Thyroid gland (tissue), 4 donors: ENCODE results near the gene PCAT6.
"Not testable (repeated sequence)": the region's sequence is repeated elsewhere in the genome, so short reads cannot be mapped to it uniquely, and the experiment has no call there.

Experiments used
- POLR2A ChIP-seq, 2 donors: fragments of 450-650 bp; IDR thresholded peaks; one replicate each; pipeline ENCODE4 v1.6.1; 2017; ENCODE audit warnings: antibody characterized with exemption in 2 of 2, mild to moderate bottlenecking in 2 of 2, moderate library complexity in 1 of 2
- TF ChIP-seq, protein P1 (sequence below), 6 experiments: fragments of 200-600 bp in 3 of 6; fragments of 450-650 bp in 3 of 6; sonication (generic) in 3 of 6; IDR thresholded peaks; one replicate each; pipeline ENCODE4 v1.5.1; 2016 to 2019; ENCODE audit warnings: antibody characterized with exemption in 6 of 6, mild to moderate bottlenecking in 2 of 6, inconsistent platforms in 1 of 6, moderate library complexity in 1 of 6

DNA sequence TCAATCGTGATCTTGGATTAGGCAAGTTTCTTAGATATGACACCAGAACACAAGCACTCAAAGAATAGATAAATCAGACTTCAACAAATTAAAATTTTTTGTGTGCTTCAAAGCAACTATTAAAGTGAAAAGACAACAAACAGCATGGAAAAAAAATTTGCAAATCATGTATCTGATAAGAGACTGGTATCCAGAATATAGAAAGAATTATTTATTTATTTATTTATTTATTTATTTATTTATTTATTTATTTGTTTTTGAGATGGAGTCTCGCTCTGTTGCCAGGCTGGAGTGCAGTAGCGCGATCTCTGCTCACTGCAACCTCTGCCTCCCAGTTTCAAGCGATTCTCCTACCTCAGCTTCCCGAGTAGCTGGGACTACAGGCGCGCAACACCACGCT lies 18.5 kb downstream of the PCAT6 start:
- TF ChIP-seq, protein P1, sequence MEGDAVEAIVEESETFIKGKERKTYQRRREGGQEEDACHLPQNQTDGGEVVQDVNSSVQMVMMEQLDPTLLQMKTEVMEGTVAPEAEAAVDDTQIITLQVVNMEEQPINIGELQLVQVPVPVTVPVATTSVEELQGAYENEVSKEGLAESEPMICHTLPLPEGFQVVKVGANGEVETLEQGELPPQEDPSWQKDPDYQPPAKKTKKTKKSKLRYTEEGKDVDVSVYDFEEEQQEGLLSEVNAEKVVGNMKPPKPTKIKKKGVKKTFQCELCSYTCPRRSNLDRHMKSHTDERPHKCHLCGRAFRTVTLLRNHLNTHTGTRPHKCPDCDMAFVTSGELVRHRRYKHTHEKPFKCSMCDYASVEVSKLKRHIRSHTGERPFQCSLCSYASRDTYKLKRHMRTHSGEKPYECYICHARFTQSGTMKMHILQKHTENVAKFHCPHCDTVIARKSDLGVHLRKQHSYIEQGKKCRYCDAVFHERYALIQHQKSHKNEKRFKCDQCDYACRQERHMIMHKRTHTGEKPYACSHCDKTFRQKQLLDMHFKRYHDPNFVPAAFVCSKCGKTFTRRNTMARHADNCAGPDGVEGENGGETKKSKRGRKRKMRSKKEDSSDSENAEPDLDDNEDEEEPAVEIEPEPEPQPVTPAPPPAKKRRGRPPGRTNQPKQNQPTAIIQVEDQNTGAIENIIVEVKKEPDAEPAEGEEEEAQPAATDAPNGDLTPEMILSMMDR (IDR thresholded peaks at IDR 0.05), result not testable (repeated sequence)
- TF ChIP-seq POLR2A (IDR thresholded peaks at IDR 0.05), result not testable (repeated sequence)
